Activated CD4-positive, alpha-beta T cell treated with anti-CD3 and anti-CD28 coated beads for 1 hour (primary cell): ENCODE data around the gene LRRC1.
"Not testable (repeated sequence)": the region's sequence is repeated elsewhere in the genome, so short reads cannot be mapped to it uniquely, and the experiment has no call there.

ENCODE experiments used
- DNase-seq: peaks from one replicate; pipeline ENCODE4 v3.0.0-alpha.2; 2020

The LRRC1 gene

DNA sequence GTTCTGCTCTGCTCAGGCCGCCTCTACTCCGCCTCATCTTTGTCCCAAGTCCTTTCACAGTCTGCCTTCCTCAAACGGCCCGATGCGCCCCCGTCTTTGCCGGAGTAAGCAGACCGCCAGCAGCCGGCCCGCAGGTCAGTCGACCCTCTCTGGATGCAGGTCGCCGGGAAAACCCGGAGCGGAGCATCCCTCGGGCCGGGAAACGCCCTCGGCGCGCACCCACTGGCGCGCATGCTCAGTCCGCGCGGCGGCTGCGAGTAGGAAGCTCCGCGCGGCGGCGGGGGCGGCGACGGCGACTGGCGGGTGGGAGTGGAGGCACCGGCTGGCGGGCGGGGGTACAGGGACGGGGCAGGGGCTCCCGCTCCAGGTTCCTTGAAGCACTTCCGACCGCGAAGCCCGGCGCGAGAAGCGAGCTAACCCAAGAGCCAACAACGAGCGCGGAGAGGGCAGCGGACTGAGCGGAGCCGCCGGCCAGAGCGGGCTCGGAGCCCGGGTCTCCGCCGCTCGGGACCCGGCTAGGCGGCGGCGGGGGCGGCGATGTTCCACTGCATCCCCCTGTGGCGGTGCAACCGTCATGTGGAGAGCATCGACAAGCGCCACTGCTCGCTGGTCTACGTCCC, at the start of gene LRRC1:
LRRC1 (plus strand) TSS at position 286 of the 620 bp plus-strand sequence; CDS start at position 538, 252 bp downstream.
- peak; percentile 72 for DNase-seq

DNA sequence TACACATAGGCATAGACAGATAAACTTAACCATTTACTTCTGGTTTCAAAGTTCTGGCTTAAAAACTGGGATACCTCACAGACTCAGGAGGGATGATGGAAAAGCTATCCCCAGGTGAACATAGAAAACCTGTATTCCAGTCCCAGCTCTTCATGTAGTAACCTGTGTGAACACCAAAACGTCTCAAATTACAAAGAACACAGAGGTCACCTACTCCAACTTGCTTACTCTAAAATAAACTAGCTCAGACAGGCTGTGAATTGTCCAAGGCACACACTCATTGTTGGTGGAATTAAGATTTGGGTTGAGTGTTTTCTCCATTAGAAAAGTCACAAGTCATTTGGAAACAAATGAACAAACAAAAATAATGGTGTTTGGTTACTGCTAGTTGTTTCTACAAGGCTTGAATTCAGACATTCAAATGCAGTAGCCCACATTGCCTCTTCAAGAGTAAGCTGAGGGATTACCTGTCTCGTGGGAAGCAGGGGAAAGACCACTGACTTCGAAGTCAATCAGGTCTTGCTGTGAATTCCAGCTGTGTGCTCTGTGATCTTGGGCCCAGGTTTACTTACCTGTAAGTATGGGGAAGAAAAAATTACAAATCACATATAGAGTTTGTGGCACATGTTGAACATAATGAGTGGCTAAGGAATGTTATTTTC, 48.2 kb upstream of the LRRC1 start:
- no peak for DNase-seq

DNA sequence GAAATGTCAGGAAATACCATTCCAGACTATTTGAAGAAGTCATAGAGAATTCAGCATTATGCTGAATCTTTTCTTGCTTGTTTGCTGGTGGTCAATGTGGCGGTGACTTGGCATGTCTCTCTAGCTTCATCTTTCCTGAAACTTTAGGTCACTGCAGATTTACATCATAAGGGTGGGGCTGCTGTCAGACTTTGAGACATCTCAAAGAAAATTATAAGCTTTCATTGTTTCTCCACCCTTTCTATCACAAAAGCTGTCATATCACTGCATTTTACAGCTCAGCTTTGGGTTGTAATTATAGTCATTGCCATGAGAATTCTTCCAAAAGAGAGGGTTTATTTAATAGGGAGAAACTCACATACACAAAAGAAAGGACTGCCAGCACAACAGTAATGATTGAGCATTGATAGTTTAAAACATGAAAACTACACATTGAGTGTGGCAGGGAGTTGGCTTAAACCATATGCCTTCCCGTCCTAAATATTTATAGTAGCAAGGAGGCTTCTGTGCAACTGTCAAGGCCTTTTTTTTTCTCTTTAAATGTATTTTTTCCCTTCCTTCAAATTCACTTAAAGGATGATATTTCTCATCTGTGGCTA, 44.7 kb upstream of the LRRC1 start:
- no peak for DNase-seq

DNA sequence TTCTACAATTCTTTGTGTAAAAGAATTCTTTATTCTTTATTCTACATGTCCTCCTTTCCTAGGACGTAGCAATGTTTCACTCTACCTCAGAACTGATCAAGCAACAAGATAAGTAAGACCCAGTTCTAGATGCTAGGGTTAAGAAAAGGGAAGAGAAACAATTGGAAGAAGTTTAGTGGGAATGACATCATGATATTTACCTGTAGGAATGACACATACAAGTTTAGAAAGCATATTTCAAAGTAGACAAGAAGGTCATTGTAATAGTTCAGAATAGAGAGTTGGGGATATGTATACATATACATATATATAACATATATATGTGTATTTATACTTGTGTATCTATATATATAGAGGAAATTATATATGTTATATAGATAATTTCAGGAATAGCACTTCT, 43.4 kb upstream of the LRRC1 start:
- DNase-seq: no peak

DNA sequence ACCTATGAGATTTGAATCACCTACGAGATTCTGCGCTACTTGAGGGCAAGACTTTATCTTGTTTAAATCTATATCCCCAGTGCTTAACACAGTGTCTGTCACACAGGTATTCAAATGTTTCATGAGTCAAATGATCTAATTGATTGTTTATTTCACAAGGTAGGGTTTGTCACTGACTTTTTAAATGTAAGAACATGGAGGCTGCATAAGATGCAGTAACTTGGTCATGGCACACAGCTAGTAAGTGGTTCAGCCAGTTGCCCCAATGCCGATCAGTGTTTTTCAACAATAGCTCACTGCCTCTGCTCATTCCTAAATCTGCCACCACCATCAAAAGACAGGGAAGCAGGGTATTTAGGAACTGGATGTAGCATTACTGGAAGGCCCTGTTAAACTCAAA, 42.4 kb upstream of the LRRC1 start:
- DNase-seq: no peak

DNA sequence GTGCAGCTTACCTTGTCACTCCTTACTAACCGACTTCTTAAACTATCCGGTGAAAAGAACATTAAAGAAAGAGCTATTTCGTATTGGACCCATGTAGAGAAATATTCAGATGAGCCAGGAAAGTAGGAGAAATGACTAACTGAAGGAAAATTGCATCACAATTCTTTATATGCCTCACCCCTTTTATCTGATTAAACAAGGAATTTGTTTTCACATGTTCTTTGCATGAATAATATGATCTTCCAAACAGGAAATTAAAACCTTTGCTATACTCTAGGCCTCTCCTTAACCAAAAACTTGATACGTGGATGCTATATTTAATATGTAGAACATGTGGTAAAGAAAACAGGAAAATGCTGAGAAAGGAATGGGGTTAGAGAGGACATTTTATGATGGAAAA, 41.9 kb upstream of the LRRC1 start:
- DNase-seq: no peak

DNA sequence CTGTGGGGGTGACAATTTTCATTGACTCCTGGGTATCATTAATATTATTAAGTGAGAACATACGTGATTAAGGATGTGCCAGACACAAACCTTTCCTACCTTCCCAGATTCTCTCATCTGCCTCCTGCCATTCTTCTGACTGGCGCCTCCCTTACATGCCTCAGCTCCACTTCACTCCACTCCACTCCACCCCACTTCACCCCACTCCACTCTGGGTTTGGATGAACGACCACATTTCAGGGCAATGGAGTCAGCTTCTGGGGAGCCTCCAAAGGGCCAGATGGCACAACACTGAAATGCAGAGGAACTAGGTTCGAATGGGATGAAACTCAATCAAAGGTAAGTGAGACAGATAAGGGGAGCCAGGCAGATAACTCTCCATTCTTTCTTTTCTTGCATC, 40.5 kb upstream of the LRRC1 start:
- no peak for DNase-seq

DNA sequence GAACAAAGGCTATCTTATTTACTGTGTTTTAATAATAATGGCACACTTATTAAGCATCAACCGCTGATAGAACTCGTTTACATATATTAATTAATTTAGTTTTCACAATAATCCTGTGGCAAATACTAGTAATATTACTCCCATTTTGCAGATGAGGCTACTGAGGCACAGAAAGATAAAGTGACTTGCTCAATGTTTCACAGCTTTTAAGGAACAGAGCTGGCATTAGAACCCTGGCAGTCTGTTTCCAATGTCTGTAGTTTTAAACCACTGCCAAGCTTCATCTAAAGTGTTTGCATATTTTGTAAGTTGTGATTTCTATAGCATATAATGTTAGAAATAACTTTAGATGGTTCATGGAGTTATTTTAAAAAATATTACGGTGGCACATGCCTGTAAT, 38.4 kb upstream of the LRRC1 start:
- no peak for DNase-seq

DNA sequence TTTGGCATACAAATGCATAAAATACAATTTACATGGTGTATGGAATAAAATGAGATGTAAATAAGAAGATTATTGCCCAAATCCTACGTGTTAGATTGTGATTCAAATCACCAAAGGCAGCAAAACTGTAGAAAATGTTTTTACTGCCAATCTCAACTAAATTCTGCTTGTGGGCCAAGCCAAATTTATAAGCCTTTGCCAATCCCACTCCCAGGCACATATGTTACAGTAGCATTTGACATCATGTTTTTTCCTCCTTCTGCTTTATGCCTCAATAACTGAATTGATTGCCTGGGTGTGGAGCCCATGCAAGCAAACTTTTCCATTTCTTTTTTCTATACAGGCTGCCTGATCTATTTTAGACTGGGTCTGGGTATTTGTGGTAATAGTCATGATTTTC, 36.3 kb upstream of the LRRC1 start:
- DNase-seq: no peak

DNA sequence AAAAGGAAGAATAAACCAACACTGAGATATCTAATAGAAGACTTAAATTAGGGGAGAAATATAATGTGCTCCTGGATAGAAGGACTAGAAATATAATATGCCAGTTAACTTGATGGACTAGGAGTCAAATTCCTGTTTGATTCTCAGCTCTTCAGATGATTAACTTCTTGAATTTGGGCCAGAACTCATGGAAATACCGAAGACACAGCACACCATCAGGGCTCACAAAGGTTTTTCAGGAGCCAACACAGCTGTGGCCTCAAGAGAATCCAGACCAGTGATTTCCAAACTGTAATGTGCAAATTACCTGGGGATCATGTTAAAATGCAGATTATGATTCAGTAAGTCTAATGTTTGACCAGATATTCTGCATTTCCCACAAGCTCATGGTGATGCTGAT, 33.8 kb upstream of the LRRC1 start:
- no peak for DNase-seq

DNA sequence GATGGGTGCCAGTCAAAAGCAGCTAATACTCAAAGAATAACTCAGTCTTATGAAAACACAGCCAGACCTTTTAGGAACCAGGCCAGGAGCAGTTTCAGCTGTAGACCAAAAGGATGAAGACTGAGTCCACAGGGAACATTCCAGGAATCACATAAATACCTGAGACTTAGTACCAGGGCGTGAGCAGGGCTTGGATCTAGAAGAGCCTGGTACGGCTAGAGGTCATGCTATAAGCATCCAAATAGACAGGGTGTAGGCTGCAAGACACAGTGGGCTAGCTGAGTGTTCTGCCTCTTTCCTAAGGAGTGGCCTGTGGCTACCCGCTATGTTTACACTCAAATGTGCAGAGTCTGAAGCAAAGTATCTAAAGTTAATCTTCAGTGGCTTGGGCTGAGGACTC, 29.5 kb upstream of the LRRC1 start:
- DNase-seq: no peak

DNA sequence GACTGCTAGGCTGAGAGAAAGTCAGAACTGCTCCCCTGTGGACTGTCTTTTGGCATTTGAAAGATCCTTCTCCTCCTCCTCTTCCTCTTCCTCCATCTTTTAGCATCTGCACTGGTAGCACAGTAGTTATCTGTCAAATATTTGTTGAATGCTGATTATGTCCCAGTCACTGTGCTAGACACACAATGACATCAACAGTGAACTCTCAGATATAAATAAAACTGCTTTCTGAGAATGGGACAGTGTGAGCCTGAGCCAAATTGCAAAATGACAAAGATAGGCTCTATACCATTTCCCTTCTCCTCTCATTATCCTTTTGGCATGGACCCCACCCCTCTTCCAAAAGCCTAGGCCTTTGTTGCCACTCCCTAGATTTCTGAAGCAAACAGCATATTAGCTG, 27.9 kb upstream of the LRRC1 start:
- DNase-seq: no peak

DNA sequence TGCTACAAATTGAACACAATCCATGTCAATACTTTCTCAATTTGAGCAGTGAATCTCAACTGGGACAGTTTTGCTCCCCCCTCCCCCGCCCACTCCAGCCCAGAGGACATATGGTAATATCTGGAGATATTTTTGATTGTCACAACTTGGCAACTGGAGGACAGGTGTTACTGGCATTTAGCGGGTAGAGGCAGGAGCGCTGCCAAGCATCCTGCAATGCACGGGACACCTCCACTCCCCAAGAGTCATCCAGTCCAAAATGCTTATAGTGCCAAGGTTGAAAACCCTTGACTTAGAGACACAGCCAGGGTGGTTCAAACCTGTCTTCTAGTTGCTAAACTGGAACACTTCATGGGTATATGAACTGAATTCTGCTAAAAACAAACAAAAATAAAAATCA, 26.9 kb upstream of the LRRC1 start:
- DNase-seq: no peak

DNA sequence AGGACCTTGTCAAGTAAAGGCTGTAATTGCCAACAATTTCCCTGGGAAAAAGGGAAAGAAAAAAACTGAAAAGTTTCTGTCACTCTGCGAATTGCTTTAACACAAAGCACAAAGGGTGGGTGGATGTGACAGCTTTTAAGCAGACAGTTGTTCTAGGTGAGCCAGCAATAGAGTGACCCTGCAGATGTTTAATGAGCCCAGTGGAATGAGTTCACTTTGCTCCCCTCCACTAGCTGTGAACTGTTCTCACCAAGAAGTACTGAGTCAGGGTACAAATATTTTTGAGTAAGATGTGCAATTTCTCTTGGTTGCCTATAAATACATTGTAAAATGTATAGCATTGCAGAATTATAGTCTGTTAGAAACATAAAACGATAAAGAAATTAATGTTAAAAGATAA, 26.2 kb upstream of the LRRC1 start:
- no peak for DNase-seq

DNA sequence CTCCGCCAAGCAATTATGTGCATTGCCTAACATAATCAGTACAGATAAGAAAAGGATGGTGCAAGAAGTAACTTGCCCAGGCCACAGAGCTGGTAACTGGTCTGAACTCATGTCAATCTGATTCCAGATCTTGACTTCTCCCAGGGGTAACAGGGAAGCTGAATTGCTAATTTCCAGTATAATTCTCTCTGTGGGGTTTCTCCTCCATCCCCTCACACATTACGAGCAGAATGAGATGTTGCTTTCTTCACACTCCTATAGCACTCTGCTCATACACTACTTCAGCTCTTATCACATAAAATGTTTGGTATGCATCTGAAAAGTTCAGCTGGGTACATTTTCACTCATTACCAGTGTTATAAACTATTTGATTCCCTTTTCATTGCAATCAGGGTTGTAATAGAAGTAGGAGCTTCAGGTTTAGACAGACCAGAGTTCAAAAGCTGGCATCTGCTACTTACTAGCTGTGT, 24.0 kb upstream of the LRRC1 start:
- DNase-seq: no peak

DNA sequence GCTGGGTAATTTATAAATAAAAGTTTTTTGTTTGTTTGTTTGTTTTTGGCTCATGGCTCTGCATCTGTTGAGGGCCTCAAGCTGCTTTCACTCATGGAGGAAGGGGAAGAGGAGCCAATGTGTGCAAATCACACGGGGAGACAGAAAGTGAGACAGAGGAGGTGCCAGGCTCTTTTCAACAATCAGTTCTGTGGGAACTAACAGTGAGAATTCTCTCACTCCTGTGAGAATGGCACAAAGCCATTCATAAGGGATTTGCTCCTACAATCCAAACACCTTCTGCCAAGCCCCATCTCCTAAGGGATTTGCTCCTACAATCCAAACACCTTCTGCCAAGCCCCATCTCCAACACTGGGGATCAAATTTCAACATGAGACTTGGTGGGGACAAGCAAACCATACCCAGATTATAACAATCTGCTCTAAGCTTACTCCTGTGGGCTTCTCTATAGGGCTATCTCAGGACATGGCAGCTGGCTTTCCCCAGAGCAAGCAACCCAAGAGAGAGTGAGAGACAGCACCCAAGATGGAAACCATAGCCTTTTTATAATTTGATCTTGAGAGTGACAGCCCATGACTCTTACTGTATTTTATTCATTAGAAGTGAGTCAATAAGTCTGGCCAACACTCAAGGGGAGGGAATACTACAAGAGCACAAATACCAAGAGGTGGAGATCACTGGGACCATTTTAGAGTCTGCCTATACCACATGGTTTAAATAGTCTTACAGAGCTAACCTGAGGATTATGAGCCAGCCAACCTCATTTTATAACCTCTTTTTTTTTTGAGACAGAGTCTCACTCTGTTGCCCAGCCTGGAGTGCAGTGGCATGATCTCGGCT, 22.8 kb upstream of the LRRC1 start:
- DNase-seq: no peak

DNA sequence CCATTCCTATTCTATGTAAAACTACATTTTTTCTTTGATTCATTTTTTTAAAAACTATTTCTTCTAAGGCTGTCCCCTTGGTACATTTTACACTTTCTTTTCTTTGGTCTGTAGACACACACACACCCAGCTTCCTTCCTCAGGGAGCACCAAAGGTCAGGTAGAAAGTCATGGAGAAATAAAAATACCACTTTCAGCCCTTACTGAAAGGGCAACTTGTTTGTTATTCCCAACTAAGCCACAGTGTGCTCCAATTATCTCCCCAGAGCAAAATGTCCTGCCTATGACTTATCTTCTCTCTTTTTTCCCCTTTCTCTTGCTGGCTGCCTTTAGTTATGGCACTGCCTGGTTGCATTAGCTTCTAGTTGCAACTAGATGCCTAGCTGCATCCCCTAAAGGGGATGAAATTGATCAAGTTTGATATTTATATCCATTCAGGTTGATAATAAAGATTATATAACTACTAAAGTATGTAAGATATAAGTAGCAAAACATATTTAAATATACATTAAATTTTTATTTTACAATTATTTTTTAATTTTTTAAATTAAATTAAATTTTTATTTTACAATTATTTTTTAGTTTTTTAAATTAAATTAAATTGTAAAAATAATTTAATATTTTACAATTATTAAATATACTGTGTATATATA, 21.6 kb upstream of the LRRC1 start:
- no peak for DNase-seq

DNA sequence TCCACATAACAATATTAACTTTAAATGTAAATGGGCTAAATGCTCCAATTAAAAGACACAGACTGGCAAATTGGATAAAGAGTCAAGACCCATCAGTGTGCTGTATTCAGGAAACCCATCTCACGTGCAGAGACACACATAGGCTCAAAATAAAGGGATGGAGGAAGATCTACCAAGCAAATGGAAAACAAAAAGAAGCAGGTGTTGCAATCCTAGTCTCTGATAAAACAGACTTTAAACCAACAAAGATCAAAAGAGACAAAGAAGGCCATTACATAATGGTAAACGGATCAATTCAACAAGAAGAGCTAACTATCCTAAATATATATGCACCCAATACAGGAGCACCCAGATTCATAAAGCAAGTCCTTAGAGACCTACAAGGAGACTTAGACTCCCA, 18.7 kb upstream of the LRRC1 start:
- DNase-seq: not testable (repeated sequence)

DNA sequence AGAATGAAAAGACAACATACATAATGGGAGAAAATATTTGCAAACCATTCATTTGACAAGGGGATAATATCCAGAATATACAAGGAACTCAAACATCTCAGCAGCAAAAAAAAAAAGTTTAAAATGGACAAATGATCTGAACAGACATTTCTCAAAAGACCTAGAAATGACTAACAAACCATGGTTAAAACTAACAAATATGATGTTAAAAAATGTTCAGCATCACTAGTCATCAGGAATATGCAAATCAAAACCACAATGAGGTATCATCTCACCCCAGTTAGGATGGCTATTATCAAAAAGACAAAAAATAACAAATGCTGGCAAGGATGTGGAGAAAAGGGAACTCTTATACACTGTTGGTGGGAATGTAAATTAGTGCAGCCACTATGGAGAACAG, 9.8 kb upstream of the LRRC1 start:
- DNase-seq: not testable (repeated sequence)

DNA sequence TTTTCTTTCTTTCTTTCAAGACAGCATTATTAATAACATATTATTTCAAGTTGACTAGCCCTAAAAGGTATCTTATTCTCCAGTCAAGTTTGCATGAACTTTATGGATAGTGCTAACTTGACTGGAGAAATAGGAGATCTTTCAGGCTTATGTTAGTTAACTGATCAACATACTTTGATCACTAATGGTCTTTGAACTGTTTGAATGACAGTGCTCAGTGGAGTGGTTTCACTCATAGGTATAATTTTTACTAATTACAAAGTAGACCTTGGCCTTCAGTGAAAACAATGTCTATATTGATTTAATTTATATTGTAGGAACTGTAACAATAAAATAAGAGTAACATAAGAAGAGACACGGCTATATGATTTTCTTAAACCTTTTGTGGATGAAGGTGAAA, 8.0 kb upstream of the LRRC1 start:
- DNase-seq: no peak

DNA sequence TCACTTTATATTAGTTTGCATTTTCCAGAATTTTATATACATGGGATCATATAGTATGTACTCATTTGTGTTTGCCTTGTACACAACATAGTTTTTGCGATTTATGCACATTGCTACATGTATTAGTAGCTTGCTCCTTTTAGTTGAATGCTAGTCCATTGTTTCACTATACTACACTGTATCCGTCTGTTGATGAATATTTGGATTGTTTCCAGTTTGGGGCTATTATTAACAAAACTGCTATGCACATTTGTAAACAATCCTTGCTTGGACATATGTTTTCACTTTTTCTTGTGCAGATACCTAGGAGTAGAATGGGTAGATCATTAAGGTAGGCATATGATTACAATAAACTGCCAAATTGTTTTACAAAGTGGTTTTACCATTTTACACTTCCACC, 3.9 kb upstream of the LRRC1 start:
- DNase-seq: no peak

DNA sequence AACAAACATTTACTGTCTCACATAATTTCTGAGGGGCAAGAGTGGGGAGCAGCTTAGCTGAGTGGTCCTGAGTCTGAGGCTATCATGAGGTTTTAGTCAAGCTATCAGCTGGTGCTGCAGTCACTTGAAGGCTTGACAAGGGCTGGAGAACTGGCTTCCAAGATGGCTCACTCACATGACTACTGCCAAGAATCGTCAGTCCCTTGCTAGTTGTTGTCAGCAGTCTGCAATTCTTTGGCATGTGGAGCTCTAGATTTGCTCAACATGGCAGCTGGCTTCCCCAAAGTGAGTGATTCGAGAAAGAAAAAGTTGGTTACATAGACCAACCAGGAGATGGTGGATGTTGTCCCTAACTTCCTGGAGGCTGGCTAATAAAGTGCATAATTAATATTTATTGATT, 2.8 kb upstream of the LRRC1 start:
- no peak for DNase-seq

DNA sequence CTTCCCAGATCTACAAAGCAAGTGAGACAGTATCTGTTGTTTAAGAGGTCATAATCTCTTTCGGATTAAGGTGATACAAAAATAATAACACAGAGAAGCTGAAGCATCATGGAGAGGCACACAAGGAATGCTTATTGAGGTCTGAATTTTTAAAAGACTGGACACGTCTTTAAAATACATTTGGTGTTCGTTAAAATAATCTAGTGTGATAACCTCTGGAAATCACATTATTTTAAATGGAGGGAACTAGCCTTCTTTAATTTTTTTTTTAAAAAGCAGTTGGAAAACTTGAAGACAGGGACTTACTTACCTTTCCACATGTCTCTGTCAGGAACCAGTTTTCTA, 1.9 kb upstream of the LRRC1 start:
- no peak for DNase-seq
